Karpas-422 (cell line): ENCODE results near the gene NAAA. TPM values are rescaled to one million over a fixed set of nuclear protein-coding genes. Genes with fewer than 3 reads are reported as not detected.
"Not testable (repeated sequence)": the region's sequence is repeated elsewhere in the genome, so short reads cannot be mapped to it uniquely, and the experiment has no call there.

ENCODE experiments used
- DNase-seq: peaks from one replicate; pipeline ENCODE4 v3.0.0-alpha.2; 2015
- H2AFZ ChIP-seq: fragments of 200-600 bp; sonication (generic); 2 replicates; pipeline ENCODE4 v1.6.1; 2014; ENCODE audit warnings: antibody characterized with exemption, low read length, mixed read lengths
- H3K27ac ChIP-seq: fragments of 200-600 bp; sonication (generic); 2 replicates; pipeline ENCODE4 v1.5.1; 2014; ENCODE audit warnings: mild to moderate bottlenecking, low read length, moderate library complexity
- H3K27me3 ChIP-seq: fragments of 200-600 bp; sonication (generic); 2 replicates; pipeline ENCODE4 v1.6.1; 2014; ENCODE audit warnings: low read length, mixed read lengths
- H3K36me3 ChIP-seq: fragments of 200-600 bp; sonication (generic); 2 replicates; pipeline ENCODE4 v1.6.1; 2014; ENCODE audit warnings: low read length, mixed read lengths; ENCODE audit not compliant: insufficient read depth
- H3K4me1 ChIP-seq: fragments of 200-600 bp; sonication (generic); 2 replicates; pipeline ENCODE4 v1.6.1; 2014; ENCODE audit warnings: mild to moderate bottlenecking, low read length, mixed read lengths
- H3K4me2 ChIP-seq: fragments of 200-600 bp; sonication (generic); 2 replicates; pipeline ENCODE4 v1.6.1; 2014; ENCODE audit warnings: low read length, low read depth, mild to moderate bottlenecking; ENCODE audit not compliant: poor library complexity, severe bottlenecking
- H3K4me3 ChIP-seq: fragments of 200-600 bp; sonication (generic); 2 replicates; pipeline ENCODE4 v1.5.1; 2014; ENCODE audit warnings: mild to moderate bottlenecking, antibody characterized with exemption, low read length, mixed read lengths
- H3K79me2 ChIP-seq: fragments of 200-600 bp; sonication (generic); 2 replicates; pipeline ENCODE4 v1.6.1; 2014; ENCODE audit warnings: mild to moderate bottlenecking, low read length, mixed read lengths
- H3K9ac ChIP-seq: fragments of 200-600 bp; sonication (generic); 2 replicates; pipeline ENCODE4 v1.6.0; 2014; ENCODE audit warnings: low read length
- H3K9me2 ChIP-seq: fragments of 200-600 bp; sonication (generic), shearing (Covaris generic); replicated peaks from 2 replicates; pipeline ENCODE4 v1.6.0; 2014; ENCODE audit warnings: mild to moderate bottlenecking, low read length, moderate library complexity; ENCODE audit not compliant: insufficient read depth
- H3K9me3 ChIP-seq: fragments of 300-700, 200-600 bp; sonication (generic); 2 replicates; pipeline ENCODE4 v1.6.1; 2014; ENCODE audit warnings: low read length, mixed read lengths
- H4K20me1 ChIP-seq: fragments of 200-600 bp; sonication (generic); 2 replicates; pipeline ENCODE4 v1.6.1; 2014; ENCODE audit warnings: mild to moderate bottlenecking, antibody characterized with exemption, low read length, low read depth; ENCODE audit not compliant: insufficient read depth
- total RNA-seq: library from RNA; depleted of rRNA; stranded (reverse); fragments of >200 nt; shearing (Covaris generic); gene quantifications from 2 replicates; pipeline ENCODE4 v1.2.3, GENCODE V29; 2014; ENCODE audit warnings: low replicate concordance

Gene NAAA
- total RNA-seq, 1 experiment from 2014 or later = 15.1 TPM

DNA sequence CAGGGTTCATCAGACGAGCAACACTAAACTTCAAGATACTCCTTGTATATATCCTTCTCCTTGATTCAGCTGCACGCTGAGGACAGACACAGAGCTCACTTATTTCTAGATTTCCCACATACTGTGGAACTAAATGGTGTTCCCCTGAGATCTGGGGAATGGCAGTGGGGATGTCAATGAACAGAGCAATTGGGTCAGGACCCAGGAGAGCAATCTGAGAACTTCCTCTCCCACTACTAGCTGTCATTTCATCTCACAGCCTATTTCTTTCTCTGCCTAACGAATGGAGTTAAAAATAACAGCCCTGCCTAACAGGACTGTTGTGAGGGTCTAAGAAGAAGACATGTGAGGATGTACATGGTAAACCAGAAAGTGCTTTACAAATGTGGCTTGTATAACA is 10.7 kb downstream of the NAAA start:
- DNase-seq = no peak
- Histone ChIP-seq H3K27ac (no peak overlapping the region), H3K4me3 (no peak overlapping the region), H3K9me3 (no peaks in the 10 kb centered on the region), H3K36me3 (peaks cover 4% of the 10 kb centered on the region), H3K4me2 (no peak overlapping the region), H4K20me1 (no peaks in the 10 kb centered on the region), H2AFZ (no peak overlapping the region), H3K9me2 (no peaks in the 10 kb centered on the region), H3K79me2 (no peaks in the 10 kb centered on the region), H3K27me3 (no peaks in the 10 kb centered on the region), H3K9ac (no peak overlapping the region), H3K4me1 (no peaks in the 10 kb centered on the region)

DNA sequence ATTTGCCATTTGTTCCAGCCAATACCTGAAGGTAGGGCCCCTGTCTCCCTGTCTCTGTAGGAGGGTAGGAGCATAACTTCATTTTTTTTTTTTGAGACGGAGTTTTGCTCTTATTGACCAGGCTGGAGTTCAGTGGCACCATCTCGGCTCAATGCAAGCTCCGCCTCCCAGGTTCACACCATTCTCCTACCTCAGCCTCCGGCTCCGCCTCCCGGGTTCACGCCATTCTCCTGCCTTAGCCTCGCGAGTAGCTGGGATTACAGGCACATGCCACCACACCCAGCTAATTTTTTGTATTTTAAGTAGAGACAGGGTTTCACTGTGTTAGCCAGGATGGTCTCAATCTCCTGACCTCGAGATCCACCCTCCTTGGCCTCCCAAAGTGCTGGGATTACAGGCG is 15.9 kb downstream of the NAAA start:
- not testable (repeated sequence) for H3K9me2 ChIP-seq, H3K27me3 ChIP-seq, DNase-seq, H3K9me3 ChIP-seq, H3K36me3 ChIP-seq, H3K79me2 ChIP-seq, H3K4me3 ChIP-seq, H2AFZ ChIP-seq, H3K4me1 ChIP-seq, H4K20me1 ChIP-seq, H3K4me2 ChIP-seq, H3K27ac ChIP-seq, H3K9ac ChIP-seq

DNA sequence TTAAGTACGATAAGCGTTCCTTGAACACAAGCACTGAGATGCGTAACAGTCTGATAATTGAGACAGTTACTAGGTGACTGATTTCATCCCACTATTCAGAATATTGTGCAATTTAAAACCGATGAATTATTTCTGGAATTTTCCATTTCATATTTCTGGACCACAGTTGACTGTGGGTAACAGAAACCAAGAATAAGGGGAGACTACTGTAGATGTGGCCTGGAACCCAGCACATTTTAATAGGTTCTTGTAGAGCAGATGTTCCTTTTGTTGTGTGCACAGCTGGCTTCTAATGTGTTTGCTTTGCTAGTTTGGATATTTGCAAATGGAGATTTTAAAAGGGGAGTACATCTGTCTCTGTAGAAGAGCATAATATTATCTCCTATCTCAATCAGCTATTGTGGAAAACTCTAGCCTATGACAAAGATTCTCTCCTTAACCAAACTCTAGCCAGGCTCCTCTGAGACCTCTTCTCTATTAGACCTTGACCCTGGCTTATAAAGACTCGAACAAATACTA is 16.4 kb downstream of the NAAA start:
- no peak overlapping the region for H3K4me3 ChIP-seq
- no peak for DNase-seq
- H3K9me3 ChIP-seq = no peaks in the 10 kb centered on the region
- no peak overlapping the region for H2AFZ ChIP-seq
- H3K4me2 ChIP-seq = no peak overlapping the region
- no peaks in the 10 kb centered on the region for H4K20me1 ChIP-seq
- no peak overlapping the region for H3K9ac ChIP-seq
- H3K4me1 ChIP-seq = no peaks in the 10 kb centered on the region
- H3K27ac ChIP-seq = no peak overlapping the region
- no peaks in the 10 kb centered on the region for H3K9me2 ChIP-seq
- H3K79me2 ChIP-seq = no peaks in the 10 kb centered on the region
- H3K27me3 ChIP-seq = no peaks in the 10 kb centered on the region
- peaks cover 7% of the 10 kb centered on the region for H3K36me3 ChIP-seq

DNA sequence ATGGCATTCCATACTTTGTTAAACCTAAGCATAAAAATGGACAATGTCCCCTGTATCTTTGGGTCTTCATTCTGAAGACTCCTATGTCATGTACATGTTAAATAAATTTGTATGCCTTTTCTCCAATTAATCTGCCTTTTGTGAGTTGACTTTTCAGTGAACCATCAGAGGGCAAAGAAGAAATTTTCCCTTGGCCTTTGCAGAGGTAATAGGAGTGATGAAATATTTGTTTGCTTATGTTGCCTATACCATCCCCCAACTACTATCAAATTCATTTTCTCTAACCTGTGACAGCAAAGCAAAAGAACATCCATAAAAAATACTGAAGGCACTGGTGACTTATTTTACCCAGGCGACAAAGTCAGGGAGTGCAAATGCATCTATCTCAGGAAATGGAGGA is 18.2 kb downstream of the NAAA start:
- H3K4me3 ChIP-seq = no peak overlapping the region
- H2AFZ ChIP-seq = no peak overlapping the region
- no peaks in the 10 kb centered on the region for H3K27me3 ChIP-seq
- H3K9me3 ChIP-seq = no peaks in the 10 kb centered on the region
- no peak overlapping the region for H3K9ac ChIP-seq
- no peak for DNase-seq
- no peak overlapping the region for H3K4me2 ChIP-seq
- peaks cover 4% of the 10 kb centered on the region; the same call in 1 of the 2 replicates for H3K36me3 ChIP-seq
- H3K79me2 ChIP-seq = no peaks in the 10 kb centered on the region
- H4K20me1 ChIP-seq = no peaks in the 10 kb centered on the region
- H3K9me2 ChIP-seq = no peaks in the 10 kb centered on the region
- no peak overlapping the region for H3K27ac ChIP-seq
- H3K4me1 ChIP-seq = no peaks in the 10 kb centered on the region

DNA sequence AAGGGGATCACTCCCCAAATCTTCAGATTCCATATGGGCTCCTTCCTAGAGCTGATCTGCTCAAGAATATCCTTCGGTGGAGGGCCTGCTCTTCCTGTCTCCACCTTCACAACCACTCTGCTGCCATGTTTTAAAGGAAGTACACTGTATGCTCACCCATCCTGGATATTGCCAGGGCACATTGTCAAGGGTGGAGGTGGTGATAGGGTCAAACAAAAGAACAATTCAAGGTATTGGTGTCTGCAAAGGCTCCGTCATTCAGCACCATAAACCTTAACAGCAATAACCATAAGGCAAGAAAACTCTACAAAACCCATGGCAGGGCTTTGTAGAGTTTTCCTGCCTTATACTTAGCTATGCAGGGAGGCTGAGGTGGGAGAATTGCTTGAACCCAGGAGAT is 18.9 kb downstream of the NAAA start:
- Histone ChIP-seq H4K20me1 (no peaks in the 10 kb centered on the region), H3K36me3 (peaks cover 4% of the 10 kb centered on the region; the same call in 1 of the 2 replicates)
- DNase-seq = no peak

DNA sequence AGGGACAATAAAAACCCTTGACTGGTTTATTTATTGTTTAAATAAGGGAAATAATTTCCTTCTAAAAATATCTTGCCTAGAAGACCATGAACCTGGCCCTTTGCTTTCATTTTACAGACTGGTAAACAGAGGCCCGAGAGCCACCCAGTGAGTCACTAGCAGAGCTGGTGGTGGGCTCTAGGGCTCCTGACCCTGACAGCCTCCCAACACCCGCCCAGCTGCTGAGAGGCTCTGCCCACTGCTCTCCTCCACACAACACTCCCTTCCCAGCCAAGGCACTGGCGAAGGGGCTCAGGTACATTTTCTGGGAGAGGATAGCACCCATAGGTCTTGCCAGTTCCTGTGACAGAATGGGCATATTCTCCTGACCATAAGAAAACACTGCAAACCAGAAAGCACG is 20.5 kb downstream of the NAAA start:
- no peaks in the 10 kb centered on the region for H4K20me1 ChIP-seq
- H3K9ac ChIP-seq = no peak overlapping the region
- H3K4me3 ChIP-seq = no peak overlapping the region
- H3K27ac ChIP-seq = no peak overlapping the region
- no peak overlapping the region for H2AFZ ChIP-seq
- no peaks in the 10 kb centered on the region for H3K9me3 ChIP-seq
- no peak overlapping the region for H3K4me2 ChIP-seq
- no peaks in the 10 kb centered on the region for H3K4me1 ChIP-seq
- no peak for DNase-seq
- 0 out of 2 replicates have a peak, but pooled peaks cover 4% of the 10 kb centered on the region for H3K36me3 ChIP-seq
- no peaks in the 10 kb centered on the region for H3K9me2 ChIP-seq
- no peaks in the 10 kb centered on the region for H3K79me2 ChIP-seq
- H3K27me3 ChIP-seq = no peaks in the 10 kb centered on the region

More for the DNA sequence above, 18.9 kb downstream of the NAAA start:
- Histone ChIP-seq H3K9ac (no peak overlapping the region), H3K27me3 (no peaks in the 10 kb centered on the region), H3K4me2 (no peak overlapping the region), H3K79me2 (no peaks in the 10 kb centered on the region), H3K4me3 (no peak overlapping the region), H3K9me3 (no peaks in the 10 kb centered on the region), H3K4me1 (no peaks in the 10 kb centered on the region), H3K27ac (no peak overlapping the region), H3K9me2 (no peaks in the 10 kb centered on the region), H2AFZ (no peak overlapping the region)

DNA sequence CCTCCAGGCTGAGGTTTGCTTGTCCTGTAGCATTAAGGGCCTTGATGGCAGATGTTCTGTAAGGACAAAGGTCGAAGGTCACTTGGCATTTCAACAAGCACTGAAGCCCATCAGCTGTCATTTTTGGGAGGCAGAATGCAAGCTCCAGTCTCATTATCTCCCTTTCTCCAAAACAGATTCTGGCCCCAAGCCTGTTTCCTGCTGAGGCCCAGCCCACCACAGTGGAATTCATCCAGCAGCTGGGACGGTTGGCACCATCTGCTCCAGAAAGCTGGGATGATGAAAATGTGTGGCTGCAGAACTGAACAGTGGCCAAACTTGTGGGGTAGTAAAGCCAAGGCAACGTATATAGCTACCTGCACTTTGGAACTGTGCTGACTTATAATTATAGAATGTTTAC is 20.9 kb downstream of the NAAA start:
- Histone ChIP-seq H3K4me2 (no peak overlapping the region), H3K9ac (no peak overlapping the region), H3K27ac (no peak overlapping the region), H3K4me3 (no peak overlapping the region), H3K9me3 (no peaks in the 10 kb centered on the region), H3K9me2 (no peaks in the 10 kb centered on the region), H3K27me3 (no peaks in the 10 kb centered on the region), H3K79me2 (no peaks in the 10 kb centered on the region), H3K4me1 (no peaks in the 10 kb centered on the region), H3K36me3 (0 out of 2 replicates have a peak, but pooled peaks cover 4% of the 10 kb centered on the region), H2AFZ (no peak overlapping the region), H4K20me1 (no peaks in the 10 kb centered on the region)
- DNase-seq = no peak

DNA sequence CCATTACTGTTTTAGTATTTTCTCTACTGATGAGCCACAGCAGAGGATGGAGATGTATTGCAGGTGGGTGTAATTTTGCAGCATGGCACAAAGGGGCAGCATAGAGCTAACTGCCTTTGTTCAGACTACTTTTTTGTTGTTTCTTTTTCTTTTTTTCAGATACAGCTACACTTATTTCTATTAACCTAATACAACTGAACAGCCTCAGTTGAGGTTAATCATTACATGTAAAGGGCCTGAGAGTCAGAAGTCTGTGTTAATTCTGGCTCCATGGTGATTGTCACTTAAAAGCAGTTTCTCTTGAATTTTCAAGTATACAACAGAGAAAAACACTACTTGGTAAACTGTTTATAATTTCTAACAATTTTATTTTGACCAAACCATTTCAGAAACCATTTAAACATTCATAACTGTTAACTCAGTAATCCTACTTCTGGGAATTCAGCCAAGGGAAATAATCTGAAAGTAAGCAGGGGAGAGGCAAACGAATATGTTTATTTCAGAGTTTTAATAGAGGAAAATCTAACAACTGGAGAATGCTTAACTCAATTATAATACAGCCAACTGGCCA is 24.6 kb downstream of the NAAA start:
- H3K9me3 ChIP-seq = no peaks in the 10 kb centered on the region
- H4K20me1 ChIP-seq = no peaks in the 10 kb centered on the region
- no peak overlapping the region for H3K9ac ChIP-seq
- peak; percentile 50 for DNase-seq
- no peak overlapping the region for H2AFZ ChIP-seq
- H3K4me2 ChIP-seq = no peak overlapping the region
- H3K79me2 ChIP-seq = no peaks in the 10 kb centered on the region
- H3K4me1 ChIP-seq = no peaks in the 10 kb centered on the region
- H3K4me3 ChIP-seq = no peak overlapping the region
- H3K27ac ChIP-seq = no peak overlapping the region
- H3K36me3 ChIP-seq = no peaks in the 10 kb centered on the region
- no peaks in the 10 kb centered on the region for H3K27me3 ChIP-seq
- H3K9me2 ChIP-seq = no peaks in the 10 kb centered on the region
